Measurements from ENCODE around the gene VCAM1. TPM values are rescaled to one million over a fixed set of nuclear protein-coding genes. Genes with fewer than 3 reads are reported as not detected.
"Not testable (repeated sequence)": the region's sequence is repeated elsewhere in the genome, so short reads cannot be mapped to it uniquely, and the experiment has no call there.

The VCAM1 gene
- total RNA-seq, 1 donor from 2014 or later = 24.5 TPM

GRCh38 chr1:100778748-100779147 lies 59.2 kb downstream of the VCAM1 start:
- no peak for DNase-seq

- no peak for DNase-seq
These were observed 61.3 kb downstream of the VCAM1 start for GRCh38 chr1:100780814-100781213.

GRCh38 chr1:100781728-100782127 lies 62.2 kb downstream of the VCAM1 start:
- DNase-seq = not testable (repeated sequence)

GRCh38 chr1:100782473-100783039 lies 63.0 kb downstream of the VCAM1 start:
- no peak for DNase-seq

GRCh38 chr1:100785470-100786052 lies 66.0 kb downstream of the VCAM1 start:
- no peak for DNase-seq

- DNase-seq = no peak
These were observed 67.3 kb downstream of the VCAM1 start for GRCh38 chr1:100786870-100787269.

Other genes starting within 250 kb of the VCAM1 start
- not detected in 2 replicates for gene GPR88, start 181.6 kb upstream of the VCAM1 start, total RNA-seq
- 13.4 and 21.3 TPM in 2 replicates for gene EXTL2, start 175.1 kb downstream of the VCAM1 start, total RNA-seq
- gene SLC30A7, start 176.3 kb downstream of the VCAM1 start, total RNA-seq = 43.1 and 43.7 TPM in 2 replicates